ENCODE results near the gene IKBKG. TPM values are rescaled to one million over a fixed set of nuclear protein-coding genes. Genes with fewer than 3 reads are reported as not detected.

The IKBKG gene
- total and polyA plus RNA-seq, 2 of the 13 experiments (the other 11 are each of a cell fraction or from before 2014, with no cell fraction given) = 30.6 to 44.3 TPM

DNA sequence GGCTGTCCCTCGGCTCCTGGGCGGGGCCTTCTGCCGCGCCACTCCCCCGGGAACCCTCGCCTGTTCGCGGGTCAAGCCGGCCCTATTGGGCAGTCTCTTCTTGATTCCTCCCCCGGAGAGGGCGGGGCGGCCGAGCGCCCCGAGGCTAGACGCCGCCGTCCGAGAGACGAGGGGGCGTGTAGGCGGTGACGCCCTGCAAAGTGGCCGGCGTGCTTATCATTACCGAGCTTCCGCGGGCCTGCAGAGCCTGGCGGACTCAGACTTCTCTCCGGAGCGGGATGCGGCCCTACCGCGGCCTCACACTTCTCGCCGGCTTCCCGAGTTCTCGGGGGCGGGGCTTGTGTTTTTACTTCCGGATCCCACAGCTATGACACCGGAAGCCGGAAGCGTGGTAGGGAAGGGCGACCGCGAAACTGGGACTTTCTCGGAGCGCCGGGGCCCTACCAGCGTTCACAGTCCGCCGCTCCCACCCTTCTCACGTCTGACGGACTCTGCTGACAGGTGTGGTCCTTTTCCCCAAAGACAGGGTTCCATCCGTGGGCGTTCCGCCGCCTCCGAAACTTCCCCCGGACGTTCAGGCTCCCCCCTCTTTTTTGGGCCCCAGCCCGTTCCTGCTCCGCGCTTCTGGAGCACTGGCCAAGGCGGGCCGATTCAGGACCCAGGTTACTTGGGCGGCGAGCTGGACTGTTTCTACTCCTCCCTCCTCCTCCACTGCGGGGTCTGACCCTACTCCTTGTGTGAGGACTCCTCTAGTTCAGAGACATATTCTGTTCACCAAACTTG lies at the start of gene IKBKG (continued):
- TF ChIP-seq, protein P1, sequence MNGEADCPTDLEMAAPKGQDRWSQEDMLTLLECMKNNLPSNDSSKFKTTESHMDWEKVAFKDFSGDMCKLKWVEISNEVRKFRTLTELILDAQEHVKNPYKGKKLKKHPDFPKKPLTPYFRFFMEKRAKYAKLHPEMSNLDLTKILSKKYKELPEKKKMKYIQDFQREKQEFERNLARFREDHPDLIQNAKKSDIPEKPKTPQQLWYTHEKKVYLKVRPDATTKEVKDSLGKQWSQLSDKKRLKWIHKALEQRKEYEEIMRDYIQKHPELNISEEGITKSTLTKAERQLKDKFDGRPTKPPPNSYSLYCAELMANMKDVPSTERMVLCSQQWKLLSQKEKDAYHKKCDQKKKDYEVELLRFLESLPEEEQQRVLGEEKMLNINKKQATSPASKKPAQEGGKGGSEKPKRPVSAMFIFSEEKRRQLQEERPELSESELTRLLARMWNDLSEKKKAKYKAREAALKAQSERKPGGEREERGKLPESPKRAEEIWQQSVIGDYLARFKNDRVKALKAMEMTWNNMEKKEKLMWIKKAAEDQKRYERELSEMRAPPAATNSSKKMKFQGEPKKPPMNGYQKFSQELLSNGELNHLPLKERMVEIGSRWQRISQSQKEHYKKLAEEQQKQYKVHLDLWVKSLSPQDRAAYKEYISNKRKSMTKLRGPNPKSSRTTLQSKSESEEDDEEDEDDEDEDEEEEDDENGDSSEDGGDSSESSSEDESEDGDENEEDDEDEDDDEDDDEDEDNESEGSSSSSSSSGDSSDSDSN (CRISPR knock-in tag; IDR thresholded peaks at IDR 0.05) = no peak
- TF ChIP-seq ATM (IDR thresholded peaks at IDR 0.05; ENCODE audit: borderline replicate concordance) = no peak
- TF ChIP-seq, protein P2, sequence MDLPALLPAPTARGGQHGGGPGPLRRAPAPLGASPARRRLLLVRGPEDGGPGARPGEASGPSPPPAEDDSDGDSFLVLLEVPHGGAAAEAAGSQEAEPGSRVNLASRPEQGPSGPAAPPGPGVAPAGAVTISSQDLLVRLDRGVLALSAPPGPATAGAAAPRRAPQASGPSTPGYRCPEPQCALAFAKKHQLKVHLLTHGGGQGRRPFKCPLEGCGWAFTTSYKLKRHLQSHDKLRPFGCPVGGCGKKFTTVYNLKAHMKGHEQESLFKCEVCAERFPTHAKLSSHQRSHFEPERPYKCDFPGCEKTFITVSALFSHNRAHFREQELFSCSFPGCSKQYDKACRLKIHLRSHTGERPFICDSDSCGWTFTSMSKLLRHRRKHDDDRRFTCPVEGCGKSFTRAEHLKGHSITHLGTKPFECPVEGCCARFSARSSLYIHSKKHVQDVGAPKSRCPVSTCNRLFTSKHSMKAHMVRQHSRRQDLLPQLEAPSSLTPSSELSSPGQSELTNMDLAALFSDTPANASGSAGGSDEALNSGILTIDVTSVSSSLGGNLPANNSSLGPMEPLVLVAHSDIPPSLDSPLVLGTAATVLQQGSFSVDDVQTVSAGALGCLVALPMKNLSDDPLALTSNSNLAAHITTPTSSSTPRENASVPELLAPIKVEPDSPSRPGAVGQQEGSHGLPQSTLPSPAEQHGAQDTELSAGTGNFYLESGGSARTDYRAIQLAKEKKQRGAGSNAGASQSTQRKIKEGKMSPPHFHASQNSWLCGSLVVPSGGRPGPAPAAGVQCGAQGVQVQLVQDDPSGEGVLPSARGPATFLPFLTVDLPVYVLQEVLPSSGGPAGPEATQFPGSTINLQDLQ (CRISPR knock-in tag; IDR thresholded peaks at IDR 0.05) = no peak
- no peak for TF ChIP-seq ZNF720 (CRISPR knock-in tag; IDR thresholded peaks at IDR 0.05)
- no peak; the same call in 1 of the 2 replicates for TF ChIP-seq ZSCAN25 (CRISPR knock-in tag; IDR thresholded peaks at IDR 0.05)
- TF ChIP-seq, protein P3, sequence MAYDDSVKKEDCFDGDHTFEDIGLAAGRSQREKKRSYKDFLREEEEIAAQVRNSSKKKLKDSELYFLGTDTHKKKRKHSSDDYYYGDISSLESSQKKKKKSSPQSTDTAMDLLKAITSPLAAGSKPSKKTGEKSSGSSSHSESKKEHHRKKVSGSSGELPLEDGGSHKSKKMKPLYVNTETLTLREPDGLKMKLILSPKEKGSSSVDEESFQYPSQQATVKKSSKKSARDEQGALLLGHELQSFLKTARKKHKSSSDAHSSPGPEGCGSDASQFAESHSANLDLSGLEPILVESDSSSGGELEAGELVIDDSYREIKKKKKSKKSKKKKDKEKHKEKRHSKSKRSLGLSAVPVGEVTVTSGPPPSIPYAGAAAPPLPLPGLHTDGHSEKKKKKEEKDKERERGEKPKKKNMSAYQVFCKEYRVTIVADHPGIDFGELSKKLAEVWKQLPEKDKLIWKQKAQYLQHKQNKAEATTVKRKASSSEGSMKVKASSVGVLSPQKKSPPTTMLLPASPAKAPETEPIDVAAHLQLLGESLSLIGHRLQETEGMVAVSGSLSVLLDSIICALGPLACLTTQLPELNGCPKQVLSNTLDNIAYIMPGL (CRISPR knock-in tag; IDR thresholded peaks at IDR 0.05; ENCODE audit: borderline replicate concordance in 1 of 2, low read depth in 1 of 2) = peak in 1 of 2 experiments; percentile 43; a peak in 1 of 4 replicates
- peak; percentile 17; the same call in 1 of the 2 replicates for TF ChIP-seq NRL (CRISPR knock-in tag; IDR thresholded peaks at IDR 0.05; ENCODE audit: borderline replicate concordance)
- TF ChIP-seq AKAP8 (CRISPR knock-in tag; IDR thresholded peaks at IDR 0.05) = peak; percentile 86; the same call in 1 of the 2 replicates
- peak; percentile 69 for TF ChIP-seq SIN3A (IDR thresholded peaks at IDR 0.05; ENCODE audit: borderline replicate concordance, low read depth, low read length)
- TF ChIP-seq NFKB2 (CRISPR knock-in tag; IDR thresholded peaks at IDR 0.05; ENCODE audit: borderline replicate concordance) = peak; percentile 37; the same call in 1 of the 2 replicates
- TF ChIP-seq, protein P4, sequence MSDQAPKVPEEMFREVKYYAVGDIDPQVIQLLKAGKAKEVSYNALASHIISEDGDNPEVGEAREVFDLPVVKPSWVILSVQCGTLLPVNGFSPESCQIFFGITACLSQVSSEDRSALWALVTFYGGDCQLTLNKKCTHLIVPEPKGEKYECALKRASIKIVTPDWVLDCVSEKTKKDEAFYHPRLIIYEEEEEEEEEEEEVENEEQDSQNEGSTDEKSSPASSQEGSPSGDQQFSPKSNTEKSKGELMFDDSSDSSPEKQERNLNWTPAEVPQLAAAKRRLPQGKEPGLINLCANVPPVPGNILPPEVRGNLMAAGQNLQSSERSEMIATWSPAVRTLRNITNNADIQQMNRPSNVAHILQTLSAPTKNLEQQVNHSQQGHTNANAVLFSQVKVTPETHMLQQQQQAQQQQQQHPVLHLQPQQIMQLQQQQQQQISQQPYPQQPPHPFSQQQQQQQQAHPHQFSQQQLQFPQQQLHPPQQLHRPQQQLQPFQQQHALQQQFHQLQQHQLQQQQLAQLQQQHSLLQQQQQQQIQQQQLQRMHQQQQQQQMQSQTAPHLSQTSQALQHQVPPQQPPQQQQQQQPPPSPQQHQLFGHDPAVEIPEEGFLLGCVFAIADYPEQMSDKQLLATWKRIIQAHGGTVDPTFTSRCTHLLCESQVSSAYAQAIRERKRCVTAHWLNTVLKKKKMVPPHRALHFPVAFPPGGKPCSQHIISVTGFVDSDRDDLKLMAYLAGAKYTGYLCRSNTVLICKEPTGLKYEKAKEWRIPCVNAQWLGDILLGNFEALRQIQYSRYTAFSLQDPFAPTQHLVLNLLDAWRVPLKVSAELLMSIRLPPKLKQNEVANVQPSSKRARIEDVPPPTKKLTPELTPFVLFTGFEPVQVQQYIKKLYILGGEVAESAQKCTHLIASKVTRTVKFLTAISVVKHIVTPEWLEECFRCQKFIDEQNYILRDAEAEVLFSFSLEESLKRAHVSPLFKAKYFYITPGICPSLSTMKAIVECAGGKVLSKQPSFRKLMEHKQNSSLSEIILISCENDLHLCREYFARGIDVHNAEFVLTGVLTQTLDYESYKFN (CRISPR knock-in tag; conservative IDR thresholded peaks at IDR 0.05) = 0 out of 2 replicates have a peak, but pooled peaks have one; percentile 27
- TF ChIP-seq NR2C2 (CRISPR knock-in tag; IDR thresholded peaks at IDR 0.05; ENCODE audit: borderline replicate concordance) = peak; percentile 99
- TF ChIP-seq BRD4 (CRISPR knock-in tag; IDR thresholded peaks at IDR 0.05) = no peak
